ENCODE results near the gene PTPRA. TPM values are rescaled to one million over a fixed set of nuclear protein-coding genes. Genes with fewer than 3 reads are reported as not detected.

The PTPRA gene
- total and polyA plus RNA-seq, 5 experiments from 2014 or later: 24.6 to 106 (median 51.4) TPM

- Mint-ChIP-seq H3K27me3 (peaks cover 2 to 25% (median 20%) of the 10 kb centered on the region in 5 donors), H3K27ac (peak overlapping the region in 8 of 10 donors; percentile 16 to 83 (median 62)), H3K36me3 (no peaks in the 10 kb centered on the region), H3K9me3 (peaks cover 0 to 3% (median 0%) of the 10 kb centered on the region in 9 donors), H3K4me3 (peak overlapping the region; percentile 21 to 79 (median 62)), H3K4me1 (peaks cover 11 to 27% (median 17%) of the 10 kb centered on the region in 4 donors)
- POLR2A ChIA-PET: interaction anchor here (0.6 to 1.7 kb wide), 11 partner anchors 8 to 138 kb away, joined by 3 to 46 read pairs (median 4); no protein-coding TSS in a partner anchor
- DNase-seq (peak in 4 of 10 donors; percentile 19 to 64 (median 53)), ATAC-seq (peak; percentile 56 to 66)
Observed at GRCh38 chr20:3077618-3078134, 204.4 kb downstream of the PTPRA start.

GRCh38 chr20:3080939-3081388, 207.7 kb downstream of the PTPRA start:
- H3K4me1 Mint-ChIP-seq: peaks cover 11 to 29% (median 25%) of the 10 kb centered on the region in 4 donors
- no peak overlapping the region for H3K27ac Mint-ChIP-seq
- peaks cover 0 to 3% (median 0%) of the 10 kb centered on the region in 9 donors for H3K9me3 Mint-ChIP-seq
- POLR2A ChIA-PET: no interaction called here
- peak overlapping the region in 3 of 10 donors; percentile 26 to 66 (median 43) for H3K4me3 Mint-ChIP-seq
- H3K27me3 Mint-ChIP-seq: peaks cover 2 to 44% (median 21%) of the 10 kb centered on the region in 5 donors
- ATAC-seq (no peak), DNase-seq (no peak)
- no peaks in the 10 kb centered on the region for H3K36me3 Mint-ChIP-seq

GRCh38 chr20:3081641-3082040, 208.4 kb downstream of the PTPRA start:
- Mint-ChIP-seq H3K27ac (peak overlapping the region in 1 of 10 donors; percentile 22), H3K27me3 (peaks cover 2 to 44% (median 21%) of the 10 kb centered on the region in 5 donors), H3K4me1 (peaks cover 11 to 28% (median 24%) of the 10 kb centered on the region in 4 donors), H3K36me3 (no peaks in the 10 kb centered on the region), H3K9me3 (peaks cover 0 to 3% (median 0%) of the 10 kb centered on the region in 9 donors), H3K4me3 (peak overlapping the region; percentile 26 to 82 (median 70))
- no peak for DNase-seq
- ATAC-seq: no peak
- POLR2A ChIA-PET: no interaction called here

- peaks cover 11 to 21% (median 18%) of the 10 kb centered on the region in 4 donors for H3K4me1 Mint-ChIP-seq
- H3K4me3 Mint-ChIP-seq: peak overlapping the region; percentile 49 to 82 (median 70)
- H3K9me3 Mint-ChIP-seq: peaks cover 0 to 3% (median 0%) of the 10 kb centered on the region in 9 donors
- ATAC-seq: peak; percentile 51 to 63
- peak overlapping the region in 4 of 10 donors; percentile 1 to 85 (median 54) for H3K27ac Mint-ChIP-seq
- H3K27me3 Mint-ChIP-seq: peaks cover 2 to 44% (median 21%) of the 10 kb centered on the region in 5 donors
- no peaks in the 10 kb centered on the region for H3K36me3 Mint-ChIP-seq
- POLR2A ChIA-PET: interaction anchor here (0.8 to 4.0 kb wide), 4 partner anchors 9 to 150 kb away, joined by 3 to 45 read pairs (median 6); no protein-coding TSS in a partner anchor
- DNase-seq: no peak
Observed at GRCh38 chr20:3082306-3082951, 209.1 kb downstream of the PTPRA start.

GRCh38 chr20:3082955-3083952, 210.0 kb downstream of the PTPRA start:
- Mint-ChIP-seq H3K27ac (peak overlapping the region in 4 of 10 donors; percentile 28 to 34 (median 32)), H3K9me3 (no peaks in the 10 kb centered on the region), H3K36me3 (no peaks in the 10 kb centered on the region), H3K4me1 (peaks cover 6 to 14% (median 12%) of the 10 kb centered on the region in 4 donors), H3K4me3 (peak overlapping the region; percentile 15 to 87 (median 64)), H3K27me3 (peaks cover 2 to 44% (median 21%) of the 10 kb centered on the region in 5 donors)
- POLR2A ChIA-PET: interaction anchor here (0.5 to 4.0 kb wide), 9 partner anchors 9 to 403 kb away, joined by 3 to 45 read pairs (median 4); no protein-coding TSS in a partner anchor
- peak; percentile 52 to 68 for ATAC-seq
- DNase-seq: peak in 1 of 10 donors; percentile 27

GRCh38 chr20:3084283-3084985, 211.2 kb downstream of the PTPRA start, which contains the start of gene AVP:
Gene AVP (minus strand): TSS chr20:3084724. CDS start chr20:3084674, 50 bp downstream.
- POLR2A ChIA-PET: interaction anchor here (0.6 to 4.0 kb wide), 5 partner anchors 9 to 404 kb away, joined by 3 to 45 read pairs (median 4); no protein-coding TSS in a partner anchor
- H3K4me1 Mint-ChIP-seq: peaks cover 6 to 14% (median 12%) of the 10 kb centered on the region in 4 donors
- no peak for DNase-seq
- peak within 1 kb of the TSS in 7 of 10 donors; percentile 8 to 53 (median 31) for H3K27ac Mint-ChIP-seq
- H3K9me3 Mint-ChIP-seq: no peaks in the 10 kb centered on the region
- peak within 1 kb of the TSS; percentile 15 to 87 (median 66) for H3K4me3 Mint-ChIP-seq
- no peak for ATAC-seq
- H3K27me3 Mint-ChIP-seq: peaks cover 2 to 44% (median 23%) of the 10 kb centered on the region in 5 donors
- H3K36me3 Mint-ChIP-seq: no peaks in the 10 kb centered on the region

- no peaks in the 10 kb centered on the region for H3K9me3 Mint-ChIP-seq
- POLR2A ChIA-PET: interaction anchor here (0.6 to 4.0 kb wide), 2 partner anchors 8 to 243 kb away, joined by 4 to 45 read pairs; no protein-coding TSS in a partner anchor
- peaks cover 11 to 19% (median 16%) of the 10 kb centered on the region in 4 donors for H3K4me1 Mint-ChIP-seq
- no peaks in the 10 kb centered on the region for H3K36me3 Mint-ChIP-seq
- peaks cover 2 to 44% (median 24%) of the 10 kb centered on the region in 5 donors for H3K27me3 Mint-ChIP-seq
- H3K4me3 Mint-ChIP-seq: no peak overlapping the region
- DNase-seq: no peak
- H3K27ac Mint-ChIP-seq: peak overlapping the region in 3 of 10 donors; percentile 8 to 53 (median 19)
- no peak for ATAC-seq
Observed at GRCh38 chr20:3084986-3085360, 211.7 kb downstream of the PTPRA start.

GRCh38 chr20:3085571-3086072, 212.3 kb downstream of the PTPRA start:
- peaks cover 2 to 38% (median 22%) of the 10 kb centered on the region in 5 donors for H3K27me3 Mint-ChIP-seq
- H3K4me1 Mint-ChIP-seq: peaks cover 17 to 26% (median 22%) of the 10 kb centered on the region in 4 donors
- POLR2A ChIA-PET: interaction anchor here (0.6 to 4.0 kb wide), 3 partner anchors 8 to 242 kb away, joined by 4 to 45 read pairs (median 4); no protein-coding TSS in a partner anchor
- H3K9me3 Mint-ChIP-seq: no peaks in the 10 kb centered on the region
- H3K36me3 Mint-ChIP-seq: no peaks in the 10 kb centered on the region
- no peak overlapping the region for H3K4me3 Mint-ChIP-seq
- no peak for ATAC-seq
- no peak for DNase-seq
- peak overlapping the region in 1 of 10 donors; percentile 5 for H3K27ac Mint-ChIP-seq

GRCh38 chr20:3088031-3088430, 214.8 kb downstream of the PTPRA start:
- DNase-seq: no peak
- POLR2A ChIA-PET: interaction anchor here (0.7 to 1.1 kb wide), 2 partner anchors 16 to 43 kb away, joined by 3 to 5 read pairs; no protein-coding TSS in a partner anchor
- Mint-ChIP-seq H3K9me3 (no peaks in the 10 kb centered on the region), H3K27ac (peak overlapping the region in 1 of 10 donors; percentile 22), H3K4me3 (no peak overlapping the region), H3K36me3 (no peaks in the 10 kb centered on the region), H3K27me3 (peaks cover 0 to 19% (median 11%) of the 10 kb centered on the region in 5 donors), H3K4me1 (peaks cover 15 to 34% (median 33%) of the 10 kb centered on the region in 4 donors)
- no peak for ATAC-seq

Data from naive thymus-derived CD8-positive, alpha-beta T cell (primary cell).